ACC112 (cell line): Measurements from ENCODE around the gene LRRTM4.

ENCODE experiments used
- H2AFZ ChIP-seq: fragments of 200-600 bp; sonication (generic); one replicate; pipeline ENCODE4 v1.6.0; 2017; ENCODE audit warnings: antibody characterized with exemption, low read length; ENCODE audit not compliant: unreplicated experiment
- H3K27ac ChIP-seq: fragments of 200-600 bp; sonication (generic); 2 replicates; pipeline ENCODE4 v1.5.1; 2014; ENCODE audit warnings: low read depth, mild to moderate bottlenecking, antibody characterized with exemption, low read length, moderate library complexity
- H3K27me3 ChIP-seq: fragments of 200-600 bp; sonication (generic); 2 replicates; pipeline ENCODE4 v1.6.1; 2014; ENCODE audit warnings: mild to moderate bottlenecking, antibody characterized with exemption, low read length, moderate library complexity, mixed read lengths; ENCODE audit not compliant: insufficient read depth
- H3K36me3 ChIP-seq: fragments of 200-600 bp; sonication (generic); 2 replicates; pipeline ENCODE4 v1.6.1; 2016; ENCODE audit warnings: mild to moderate bottlenecking, antibody characterized with exemption, low read length, moderate library complexity, mixed read lengths; ENCODE audit not compliant: insufficient read depth
- H3K4me1 ChIP-seq: fragments of 200-600 bp; sonication (generic); one replicate; pipeline ENCODE4 v1.6.1; 2016; ENCODE audit warnings: low read length, mixed read lengths; ENCODE audit not compliant: insufficient read depth, unreplicated experiment, control insufficient read depth
- H3K4me3 ChIP-seq: fragments of 200-600 bp; sonication (generic); 2 replicates; pipeline ENCODE4 v1.5.1; 2014; ENCODE audit warnings: mild to moderate bottlenecking, low read depth, low read length
- H3K79me2 ChIP-seq: fragments of 200-600 bp; sonication (generic); one replicate; pipeline ENCODE4 v1.6.0; 2016; ENCODE audit warnings: low read length; ENCODE audit not compliant: control insufficient read depth, unreplicated experiment, insufficient read depth

Gene LRRTM4

DNA sequence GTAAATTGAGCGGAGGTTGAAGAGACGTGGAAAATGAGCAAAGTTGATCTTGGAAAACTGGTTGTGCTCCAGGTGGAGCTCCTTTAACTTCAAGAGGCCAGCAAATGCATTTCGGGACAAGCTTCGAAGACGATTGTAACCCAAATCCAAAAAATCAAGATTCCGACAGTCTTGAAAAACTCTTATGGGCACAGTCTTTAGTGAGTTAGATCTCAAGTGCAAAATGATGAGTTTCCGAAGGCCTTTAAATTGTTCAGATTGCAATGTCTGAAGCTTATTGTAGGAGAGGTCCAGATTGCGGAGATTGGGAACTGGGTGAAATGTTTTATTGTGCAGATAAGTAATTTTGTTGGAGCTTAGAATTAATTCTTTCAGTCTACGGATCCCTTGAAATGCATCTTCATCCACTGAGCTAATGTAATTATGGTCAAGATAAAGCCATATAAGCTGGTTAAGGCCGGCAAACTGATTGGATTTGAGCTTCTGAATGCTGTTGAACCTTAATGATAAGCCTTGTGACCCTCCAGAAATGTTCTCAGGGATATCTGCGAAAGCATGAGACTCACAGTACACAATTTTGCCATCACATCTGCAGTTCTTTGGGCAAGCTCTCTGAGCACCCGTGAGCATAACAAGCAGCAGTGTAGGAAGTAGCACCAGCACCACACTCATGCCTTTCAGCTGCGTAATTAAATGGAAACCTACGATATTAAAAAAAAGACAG is 2.9 kb downstream of the LRRTM4 start:
- H3K27me3 ChIP-seq: no peaks in the 10 kb centered on the region
- no peaks in the 10 kb centered on the region for H3K4me1 ChIP-seq
- H3K4me3 ChIP-seq: no peak overlapping the region
- H3K27ac ChIP-seq: no peak overlapping the region
- H2AFZ ChIP-seq: no peak overlapping the region
- no peaks in the 10 kb centered on the region for H3K79me2 ChIP-seq
- no peaks in the 10 kb centered on the region for H3K36me3 ChIP-seq

DNA sequence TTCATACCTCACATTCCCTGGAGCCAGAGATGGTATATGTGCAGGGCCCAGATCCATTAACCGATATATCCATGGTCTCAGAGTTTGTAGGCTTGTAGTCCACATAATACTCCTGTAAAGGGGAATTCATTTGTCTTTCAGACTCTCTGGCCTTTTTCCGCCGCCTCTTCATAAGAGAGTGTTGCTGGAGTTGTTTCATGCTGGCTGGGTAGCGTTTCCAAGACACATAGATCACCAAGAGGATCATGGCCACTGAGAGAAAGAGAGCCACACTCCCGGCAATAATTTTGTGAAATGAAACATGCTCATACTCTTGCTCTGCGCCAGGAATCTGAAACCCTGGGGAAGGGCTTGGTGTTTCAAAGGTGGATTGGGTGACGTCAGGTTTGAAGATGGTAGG is 3.9 kb downstream of the LRRTM4 start:
- no peak overlapping the region for H2AFZ ChIP-seq
- no peaks in the 10 kb centered on the region for H3K36me3 ChIP-seq
- H3K27ac ChIP-seq: no peak overlapping the region
- H3K79me2 ChIP-seq: no peaks in the 10 kb centered on the region
- no peaks in the 10 kb centered on the region for H3K27me3 ChIP-seq
- H3K4me1 ChIP-seq: no peaks in the 10 kb centered on the region
- H3K4me3 ChIP-seq: no peak overlapping the region

DNA sequence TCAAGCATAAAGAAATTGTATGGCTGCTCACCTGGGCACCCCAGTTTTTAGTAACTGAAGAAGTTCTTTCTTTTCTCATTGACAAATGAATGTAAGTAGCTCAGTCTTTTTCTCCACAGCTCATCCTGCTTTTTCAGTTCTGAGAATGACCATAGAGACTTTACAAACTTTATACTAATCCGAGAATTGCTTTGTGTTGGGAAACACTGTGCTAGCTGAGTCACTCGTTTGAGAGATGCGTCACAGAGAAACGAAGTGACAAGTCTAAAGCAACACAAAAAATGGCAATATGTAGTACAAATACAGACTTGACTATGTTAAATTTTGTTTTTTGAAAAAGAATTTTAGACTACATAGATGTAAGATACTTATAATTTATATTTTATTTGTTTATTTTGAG is 9.0 kb downstream of the LRRTM4 start:
- no peak overlapping the region for H3K4me3 ChIP-seq
- H3K36me3 ChIP-seq: no peaks in the 10 kb centered on the region
- H3K4me1 ChIP-seq: no peaks in the 10 kb centered on the region
- no peaks in the 10 kb centered on the region for H3K79me2 ChIP-seq
- H2AFZ ChIP-seq: no peak overlapping the region
- H3K27ac ChIP-seq: no peak overlapping the region
- H3K27me3 ChIP-seq: no peaks in the 10 kb centered on the region

DNA sequence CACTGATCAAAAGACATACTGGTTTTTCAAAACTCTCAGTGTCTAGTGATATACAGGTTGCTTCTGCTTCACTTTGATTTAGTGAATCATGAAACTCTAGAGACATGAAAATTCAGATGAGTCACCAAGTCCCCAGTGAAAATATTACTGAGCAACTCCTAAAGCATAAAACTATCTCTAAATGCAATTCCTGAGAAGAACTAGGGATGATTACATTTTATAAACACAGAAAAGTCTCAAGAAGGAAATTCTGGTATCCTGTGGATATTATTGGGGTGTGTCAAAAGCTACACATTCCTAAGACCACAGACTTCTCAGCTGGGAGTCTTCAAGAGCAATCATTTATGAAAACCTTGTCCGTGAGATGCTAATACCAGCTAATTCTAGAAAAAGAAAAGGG is 9.7 kb downstream of the LRRTM4 start:
- Histone ChIP-seq H3K79me2 (no peaks in the 10 kb centered on the region), H3K27me3 (no peaks in the 10 kb centered on the region), H3K4me3 (no peak overlapping the region), H3K27ac (no peak overlapping the region), H2AFZ (no peak overlapping the region), H3K4me1 (no peaks in the 10 kb centered on the region), H3K36me3 (no peaks in the 10 kb centered on the region)

DNA sequence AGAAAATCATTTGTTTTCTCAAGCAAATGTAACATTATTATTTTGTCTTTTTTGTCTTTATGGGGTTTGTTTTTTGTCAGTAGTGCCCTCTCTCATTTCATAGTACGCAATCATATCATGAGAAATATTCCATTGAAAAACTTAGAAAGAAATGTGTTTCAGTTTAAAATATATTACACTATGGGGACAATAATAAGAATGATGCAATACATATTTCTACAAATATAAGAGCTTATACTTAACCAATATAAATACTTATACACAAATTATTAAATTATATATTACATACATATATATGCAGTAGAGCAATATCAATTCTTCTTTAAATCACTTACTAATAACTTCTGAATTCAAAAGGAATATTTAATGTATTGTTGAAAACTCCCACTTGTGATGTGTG is 13.7 kb downstream of the LRRTM4 start:
- Histone ChIP-seq H3K27me3 (no peaks in the 10 kb centered on the region), H3K79me2 (no peaks in the 10 kb centered on the region), H2AFZ (no peak overlapping the region), H3K4me3 (no peak overlapping the region), H3K4me1 (no peaks in the 10 kb centered on the region), H3K27ac (no peak overlapping the region), H3K36me3 (no peaks in the 10 kb centered on the region)

DNA sequence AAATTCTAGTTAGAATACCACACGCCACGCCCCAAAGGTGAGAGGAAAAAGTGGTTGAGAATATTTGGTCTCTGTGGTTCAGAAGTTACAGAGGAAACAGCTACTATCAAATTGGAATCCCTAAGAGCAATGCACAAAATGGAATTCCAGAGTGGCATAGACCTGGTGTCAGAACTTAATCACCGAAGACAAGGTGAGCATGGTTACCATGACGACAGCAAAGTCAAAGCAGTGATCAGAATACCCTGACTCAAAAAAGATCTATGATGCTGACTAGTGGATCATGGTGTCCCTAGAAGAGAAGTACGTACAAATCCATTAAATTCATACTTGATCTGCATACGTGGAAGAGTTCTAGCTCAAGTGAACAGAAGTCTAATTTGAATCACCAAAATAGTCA is 14.5 kb downstream of the LRRTM4 start:
- H3K36me3 ChIP-seq: no peaks in the 10 kb centered on the region
- H3K4me3 ChIP-seq: no peak overlapping the region
- H3K79me2 ChIP-seq: no peaks in the 10 kb centered on the region
- H3K4me1 ChIP-seq: no peaks in the 10 kb centered on the region
- H3K27me3 ChIP-seq: no peaks in the 10 kb centered on the region
- H3K27ac ChIP-seq: no peak overlapping the region
- no peak overlapping the region for H2AFZ ChIP-seq

DNA sequence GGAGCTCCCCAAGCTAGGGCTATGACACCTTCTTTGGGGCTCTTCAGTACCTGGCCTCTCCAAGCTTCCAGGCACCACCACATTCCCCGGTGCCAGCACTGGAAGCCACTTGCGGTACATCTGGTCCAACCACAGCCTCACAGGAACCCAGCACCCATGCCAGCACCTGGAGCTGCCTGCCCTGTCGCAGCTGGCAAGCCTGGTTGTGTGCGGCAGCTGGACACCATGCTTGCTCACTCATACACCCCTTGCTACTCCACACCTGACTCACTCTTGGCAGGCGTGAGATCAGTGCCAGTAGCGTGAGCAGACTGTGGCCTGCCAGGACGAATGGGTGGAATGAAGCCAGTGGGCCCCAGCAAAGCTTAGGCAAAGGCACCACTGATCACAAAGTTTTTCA is 34.0 kb downstream of the LRRTM4 start:
- no peaks in the 10 kb centered on the region for H3K27me3 ChIP-seq
- no peak overlapping the region for H3K4me3 ChIP-seq
- H3K36me3 ChIP-seq: no peaks in the 10 kb centered on the region
- H3K4me1 ChIP-seq: no peaks in the 10 kb centered on the region
- no peaks in the 10 kb centered on the region for H3K79me2 ChIP-seq
- no peak overlapping the region for H2AFZ ChIP-seq
- no peak overlapping the region for H3K27ac ChIP-seq

DNA sequence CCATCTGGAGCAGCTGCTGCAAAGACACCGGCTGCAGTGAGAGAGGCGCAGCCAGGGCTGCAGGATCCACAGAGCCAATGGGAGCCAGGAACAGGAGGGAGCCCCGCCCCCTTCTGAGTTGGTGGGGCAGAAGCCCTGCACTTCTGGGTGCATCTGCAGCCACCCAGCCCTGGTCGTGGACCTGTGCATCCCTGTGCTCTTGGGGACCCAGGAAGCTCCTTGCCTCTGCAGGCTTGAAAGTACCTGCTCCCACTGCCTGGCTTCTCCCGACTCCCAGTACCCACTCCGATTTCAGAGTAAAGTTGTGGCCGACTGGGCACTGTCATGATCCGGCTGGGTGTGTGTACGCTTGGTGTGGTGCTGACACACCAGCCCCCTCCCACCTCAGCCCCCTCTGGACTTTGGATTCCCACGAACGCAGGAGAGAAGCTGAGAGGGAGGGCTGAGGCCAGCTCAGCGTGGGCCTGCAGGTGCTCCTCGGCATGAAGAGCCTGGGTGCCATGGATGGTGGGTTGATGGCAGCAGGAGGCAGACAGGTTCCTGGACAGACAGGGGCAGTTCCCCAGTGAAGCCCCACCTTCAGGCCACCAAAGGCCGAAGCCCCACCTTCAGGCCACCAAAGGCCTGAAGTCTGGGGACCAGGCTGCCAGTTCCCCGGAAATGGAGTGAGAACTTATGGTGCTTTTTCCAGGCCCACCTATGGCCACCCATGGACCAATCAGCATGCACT is 34.9 kb downstream of the LRRTM4 start:
- H3K4me1 ChIP-seq: no peaks in the 10 kb centered on the region
- H3K79me2 ChIP-seq: no peaks in the 10 kb centered on the region
- H2AFZ ChIP-seq: no peak overlapping the region
- H3K4me3 ChIP-seq: no peak overlapping the region
- no peaks in the 10 kb centered on the region for H3K27me3 ChIP-seq
- H3K36me3 ChIP-seq: no peaks in the 10 kb centered on the region
- H3K27ac ChIP-seq: no peak overlapping the region

DNA sequence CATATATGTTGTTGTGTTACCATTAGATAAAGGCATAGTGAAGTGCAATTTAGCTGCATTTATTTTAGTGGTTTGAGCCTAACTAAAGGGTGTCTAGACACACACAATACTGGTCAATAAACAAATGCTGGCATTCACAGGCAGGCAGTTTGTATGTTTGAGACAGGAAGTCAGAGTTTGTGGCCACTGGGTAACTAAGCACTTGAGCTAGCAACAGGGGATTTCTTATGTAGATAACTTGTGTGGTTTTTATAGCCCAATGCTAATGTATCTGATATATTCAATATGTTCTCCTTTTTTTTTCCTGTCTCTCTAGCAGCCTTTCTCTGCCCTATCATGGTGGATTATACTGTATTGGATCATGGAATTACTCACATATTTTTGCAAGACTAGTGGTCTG is 38.1 kb downstream of the LRRTM4 start:
- H3K36me3 ChIP-seq: no peaks in the 10 kb centered on the region
- no peaks in the 10 kb centered on the region for H3K27me3 ChIP-seq
- no peak overlapping the region for H2AFZ ChIP-seq
- no peaks in the 10 kb centered on the region for H3K79me2 ChIP-seq
- H3K4me3 ChIP-seq: no peak overlapping the region
- no peak overlapping the region for H3K27ac ChIP-seq
- H3K4me1 ChIP-seq: no peaks in the 10 kb centered on the region

DNA sequence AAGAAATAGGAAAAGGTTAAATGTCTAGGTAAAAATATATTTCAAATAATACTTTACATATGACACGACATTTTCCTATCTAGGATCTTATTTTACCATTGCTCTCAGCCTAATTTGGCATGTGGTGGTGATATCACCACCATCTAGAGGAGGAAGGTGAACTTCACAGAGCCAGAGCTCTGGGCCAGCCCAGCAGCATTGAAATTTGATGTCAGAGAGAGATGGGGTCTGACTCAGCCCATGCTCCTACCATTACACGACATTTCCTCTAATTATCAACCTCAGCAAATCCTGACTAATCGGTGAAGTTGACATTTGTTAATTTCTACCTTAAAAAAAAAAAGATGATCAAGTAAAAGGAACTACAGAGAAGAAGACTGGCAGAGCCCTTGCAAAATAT is 42.3 kb downstream of the LRRTM4 start:
- Histone ChIP-seq H3K4me3 (no peak overlapping the region), H3K27ac (no peak overlapping the region), H3K79me2 (no peaks in the 10 kb centered on the region), H2AFZ (no peak overlapping the region), H3K36me3 (no peaks in the 10 kb centered on the region), H3K27me3 (no peaks in the 10 kb centered on the region), H3K4me1 (no peaks in the 10 kb centered on the region)

DNA sequence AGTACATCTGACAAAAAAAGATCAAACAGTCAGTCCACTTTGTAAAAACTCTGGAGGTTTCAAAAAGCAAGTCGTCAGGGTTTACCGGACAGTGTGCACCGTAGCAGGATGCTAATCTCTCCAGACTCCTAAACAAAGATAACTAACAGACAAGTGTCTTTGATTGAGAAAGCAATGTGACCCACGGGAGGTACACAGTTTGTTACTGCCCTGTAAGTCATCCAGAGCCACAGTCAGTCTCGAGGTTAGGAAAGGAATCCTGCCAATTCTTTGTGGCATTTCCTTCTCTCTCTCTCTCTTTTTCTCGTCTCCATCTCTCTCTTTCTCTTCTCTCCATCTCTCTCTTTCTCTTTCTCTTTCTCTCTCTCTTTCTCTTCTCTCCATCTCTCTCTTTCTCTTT is 42.8 kb downstream of the LRRTM4 start:
- Histone ChIP-seq H3K4me3 (no peak overlapping the region), H2AFZ (no peak overlapping the region), H3K79me2 (no peaks in the 10 kb centered on the region), H3K27ac (no peak overlapping the region), H3K4me1 (no peaks in the 10 kb centered on the region), H3K27me3 (no peaks in the 10 kb centered on the region), H3K36me3 (no peaks in the 10 kb centered on the region)
